HG03354 (cell line): ENCODE measurements around the gene TPSG1.

Experiments used
- ATAC-seq: cut with Tn5 transposase; IDR thresholded peaks from one replicate; pipeline ENCODE4 v1.9.1; 2021; ENCODE audit warnings: mild to moderate bottlenecking; ENCODE audit not compliant: unreplicated experiment, poor library complexity, severe bottlenecking

Gene TPSG1

GRCh38 chr16:1182950-1183907 lies 41.8 kb downstream of the TPSG1 start:
- no peak for ATAC-seq

GRCh38 chr16:1182316-1182671 lies 42.8 kb downstream of the TPSG1 start:
- ATAC-seq = no peak

- ATAC-seq = no peak
Measured at GRCh38 chr16:1181404-1182315, 43.4 kb downstream of the TPSG1 start.

GRCh38 chr16:1180549-1181403 lies 44.3 kb downstream of the TPSG1 start:
- no peak for ATAC-seq

- ATAC-seq = no peak
Measured at GRCh38 chr16:1178295-1178910, 46.7 kb downstream of the TPSG1 start.

GRCh38 chr16:1177750-1178149 lies 47.3 kb downstream of the TPSG1 start:
- no peak for ATAC-seq

- ATAC-seq = no peak
Measured at GRCh38 chr16:1177053-1177452, 48.0 kb downstream of the TPSG1 start.

GRCh38 chr16:1176280-1176897 lies 48.7 kb downstream of the TPSG1 start:
- no peak for ATAC-seq

- no peak for ATAC-seq
Measured at GRCh38 chr16:1175566-1176279, 49.3 kb downstream of the TPSG1 start.

- ATAC-seq = no peak
Measured at GRCh38 chr16:1174477-1175357, 50.4 kb downstream of the TPSG1 start.

GRCh38 chr16:1173788-1174451 lies 51.1 kb downstream of the TPSG1 start:
- ATAC-seq = no peak

- ATAC-seq = no peak
Measured at GRCh38 chr16:1172651-1173050, 52.4 kb downstream of the TPSG1 start.

GRCh38 chr16:1171854-1172428 lies 53.1 kb downstream of the TPSG1 start:
- no peak for ATAC-seq
